ENCODE measurements around the gene PRSS56. TPM values are rescaled to one million over a fixed set of nuclear protein-coding genes. Genes with fewer than 3 reads are reported as not detected.

PRSS56 gene
- polyA plus RNA-seq, 1 experiment: not detected

GRCh38 chr2:232490221-232491138, 29.7 kb upstream of the PRSS56 start:
- ChIA-PET POLR2A (no interaction called here), CTCF (no interaction called here)
- Histone ChIP-seq H3K27me3 (ENCODE audit: control insufficient read depth, insufficient read depth, low read length) (peaks cover 40% of the 10 kb centered on the region), H3K27ac (ENCODE audit: low read depth, low read length) (no peak overlapping the region), H3K9me3 (ENCODE audit: control insufficient read depth, insufficient read depth, low read length) (no peaks in the 10 kb centered on the region; the same call in 1 of the 2 replicates), H3K4me3 (ENCODE audit: low read depth, low read length) (no peak overlapping the region)
- no peak for DNase-seq (ENCODE audit: low read depth, low spot score)
- TF ChIP-seq, protein P1, sequence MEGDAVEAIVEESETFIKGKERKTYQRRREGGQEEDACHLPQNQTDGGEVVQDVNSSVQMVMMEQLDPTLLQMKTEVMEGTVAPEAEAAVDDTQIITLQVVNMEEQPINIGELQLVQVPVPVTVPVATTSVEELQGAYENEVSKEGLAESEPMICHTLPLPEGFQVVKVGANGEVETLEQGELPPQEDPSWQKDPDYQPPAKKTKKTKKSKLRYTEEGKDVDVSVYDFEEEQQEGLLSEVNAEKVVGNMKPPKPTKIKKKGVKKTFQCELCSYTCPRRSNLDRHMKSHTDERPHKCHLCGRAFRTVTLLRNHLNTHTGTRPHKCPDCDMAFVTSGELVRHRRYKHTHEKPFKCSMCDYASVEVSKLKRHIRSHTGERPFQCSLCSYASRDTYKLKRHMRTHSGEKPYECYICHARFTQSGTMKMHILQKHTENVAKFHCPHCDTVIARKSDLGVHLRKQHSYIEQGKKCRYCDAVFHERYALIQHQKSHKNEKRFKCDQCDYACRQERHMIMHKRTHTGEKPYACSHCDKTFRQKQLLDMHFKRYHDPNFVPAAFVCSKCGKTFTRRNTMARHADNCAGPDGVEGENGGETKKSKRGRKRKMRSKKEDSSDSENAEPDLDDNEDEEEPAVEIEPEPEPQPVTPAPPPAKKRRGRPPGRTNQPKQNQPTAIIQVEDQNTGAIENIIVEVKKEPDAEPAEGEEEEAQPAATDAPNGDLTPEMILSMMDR (IDR thresholded peaks at IDR 0.05; ENCODE audit: low read depth, low read length): no peak

DNA sequence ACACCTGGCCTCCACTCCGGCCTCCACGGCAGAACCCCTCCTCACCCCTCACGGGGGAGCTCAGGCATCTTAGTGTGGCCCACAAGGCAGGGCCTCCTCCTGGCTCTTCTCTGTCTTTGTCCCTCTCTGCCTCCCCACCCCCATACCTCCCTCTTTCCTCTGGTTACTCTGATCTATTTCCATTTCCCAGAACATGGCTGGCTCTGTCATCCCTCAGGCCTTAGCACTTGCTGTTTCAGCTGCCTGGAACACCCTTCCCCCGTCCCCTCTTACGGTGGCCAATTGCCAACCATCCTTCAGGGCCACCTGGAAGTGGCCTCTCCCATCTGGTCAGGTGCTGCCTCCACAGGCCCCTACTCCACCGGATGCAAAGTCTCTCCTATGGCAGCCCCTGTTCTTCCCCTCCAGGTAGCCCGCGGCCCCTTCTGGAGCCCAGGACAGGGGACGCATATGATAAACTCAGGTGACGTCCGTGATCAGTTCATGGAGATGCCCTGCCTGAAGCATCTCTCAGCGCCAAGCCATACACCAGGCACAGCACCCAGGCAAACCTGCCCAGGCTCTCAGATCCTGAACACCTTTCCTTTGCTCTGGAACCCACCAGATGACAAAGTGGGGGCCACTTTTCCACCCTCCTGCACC, 28.9 kb upstream of the PRSS56 start:
- TF ChIP-seq, protein P1 (IDR thresholded peaks at IDR 0.05; ENCODE audit: low read depth, low read length): no peak
- ChIA-PET POLR2A (no interaction called here), CTCF (no interaction called here)
- no peak for DNase-seq (ENCODE audit: low read depth, low spot score)
- no peaks in the 10 kb centered on the region; the same call in 1 of the 2 replicates for H3K9me3 ChIP-seq (ENCODE audit: control insufficient read depth, insufficient read depth, low read length)
- H3K4me3 ChIP-seq (ENCODE audit: low read depth, low read length): no peak overlapping the region
- peaks cover 39% of the 10 kb centered on the region for H3K27me3 ChIP-seq (ENCODE audit: control insufficient read depth, insufficient read depth, low read length)
- no peak overlapping the region for H3K27ac ChIP-seq (ENCODE audit: low read depth, low read length)

DNA sequence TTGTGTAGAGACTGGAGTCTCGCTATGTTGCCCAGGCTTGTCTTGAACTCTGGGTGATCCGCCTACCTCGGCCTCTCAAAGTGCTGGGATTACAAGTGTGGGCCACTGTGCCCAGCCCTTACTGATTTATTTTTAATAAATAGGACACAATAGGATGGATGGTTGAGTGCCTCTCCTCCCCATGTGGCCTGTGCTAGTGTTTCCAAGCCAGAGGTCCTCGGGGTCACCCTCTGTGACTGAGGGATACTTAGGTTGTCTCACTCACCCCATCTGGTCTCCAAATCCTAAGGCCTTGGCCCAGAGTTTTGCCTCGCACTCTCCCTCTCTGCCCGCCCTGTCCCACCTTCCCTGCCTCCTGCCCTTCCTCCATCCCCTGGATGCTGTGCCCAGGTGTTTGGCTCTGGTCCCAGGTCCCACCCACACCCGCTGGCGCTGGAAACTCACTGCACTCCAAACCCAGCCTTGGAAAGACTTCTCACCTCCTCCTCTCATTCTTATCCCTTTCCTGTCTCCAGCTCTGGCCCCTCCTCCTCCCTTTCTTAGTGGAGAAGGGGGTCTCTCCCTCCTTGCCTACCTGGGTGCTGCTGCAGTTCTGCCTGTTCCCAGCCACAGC, 27.8 kb upstream of the PRSS56 start:
- Histone ChIP-seq H3K27me3 (ENCODE audit: control insufficient read depth, insufficient read depth, low read length) (peaks cover 35% of the 10 kb centered on the region), H3K9me3 (ENCODE audit: control insufficient read depth, insufficient read depth, low read length) (no peaks in the 10 kb centered on the region; the same call in 1 of the 2 replicates), H3K4me3 (ENCODE audit: low read depth, low read length) (no peak overlapping the region), H3K27ac (ENCODE audit: low read depth, low read length) (no peak overlapping the region)
- ChIA-PET POLR2A (no interaction called here), CTCF (no interaction called here)
- TF ChIP-seq, protein P1 (IDR thresholded peaks at IDR 0.05; ENCODE audit: low read depth, low read length): no peak
- DNase-seq (ENCODE audit: low read depth, low spot score): no peak

DNA sequence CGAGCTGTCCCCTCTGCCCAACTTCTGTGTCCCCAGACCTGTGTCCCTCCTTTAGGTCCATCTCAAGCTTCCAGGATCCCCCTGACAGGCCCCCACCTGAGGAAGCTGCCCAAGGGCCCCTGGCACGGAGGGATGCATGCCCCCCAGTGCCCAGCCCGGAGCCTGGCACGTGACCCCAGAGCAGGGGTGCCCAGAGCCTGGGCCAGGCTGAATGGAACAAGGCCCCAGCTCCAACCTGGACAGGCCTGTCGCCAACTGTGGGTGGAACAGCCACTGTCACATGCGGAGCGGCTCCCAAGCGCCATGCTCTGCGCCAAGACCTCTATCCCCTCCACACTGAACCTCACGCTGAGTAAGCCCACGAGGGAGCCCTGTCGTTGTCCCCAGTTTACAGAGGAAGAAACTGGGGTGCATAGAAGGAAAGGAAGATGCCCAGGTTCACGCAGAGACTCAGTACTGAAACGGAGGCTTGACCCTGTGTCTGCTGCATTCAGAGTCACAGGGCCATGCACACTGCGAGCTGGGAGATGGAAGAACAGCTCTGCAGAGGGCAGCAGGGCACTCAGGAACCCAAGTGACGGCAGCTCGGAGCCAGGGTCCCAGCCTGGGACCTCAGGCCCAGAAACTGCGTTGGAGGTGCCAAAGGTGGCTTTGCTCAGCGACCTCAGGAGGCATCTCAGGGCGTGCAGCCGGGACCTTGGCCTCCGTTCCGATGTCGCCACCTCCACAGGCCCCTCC, 27.1 kb upstream of the PRSS56 start:
- CTCF ChIA-PET: no interaction called here
- TF ChIP-seq, protein P1 (IDR thresholded peaks at IDR 0.05; ENCODE audit: low read depth, low read length): no peak
- POLR2A ChIA-PET: no interaction called here
- DNase-seq (ENCODE audit: low read depth, low spot score): no peak
- Histone ChIP-seq H3K27me3 (ENCODE audit: control insufficient read depth, insufficient read depth, low read length) (peaks cover 32% of the 10 kb centered on the region), H3K27ac (ENCODE audit: low read depth, low read length) (no peak overlapping the region), H3K4me3 (ENCODE audit: low read depth, low read length) (no peak overlapping the region), H3K9me3 (ENCODE audit: control insufficient read depth, insufficient read depth, low read length) (no peaks in the 10 kb centered on the region; the same call in 1 of the 2 replicates)

All from AG04450 (cell line).